Measurements from ENCODE around the gene CDS2. TPM values are rescaled to one million over a fixed set of nuclear protein-coding genes. Genes with fewer than 3 reads are reported as not detected.

CDS2 gene
- total and polyA plus RNA-seq, 2 of the 13 experiments (the other 11 are each of a cell fraction or from before 2014, with no cell fraction given) = 81.3 to 153 TPM

- TF ChIP-seq THAP7 (CRISPR knock-in tag; IDR thresholded peaks at IDR 0.05) (no peak), PPARG (CRISPR knock-in tag; conservative IDR thresholded peaks at IDR 0.05) (0 out of 2 replicates have a peak, but pooled peaks have one; percentile 49), TEAD3 (CRISPR knock-in tag; optimal IDR thresholded peaks at IDR 0.05; ENCODE audit: borderline replicate concordance) (peak; percentile 85), HOXD1 (CRISPR knock-in tag; IDR thresholded peaks at IDR 0.05) (no peak; the same call in 1 of the 2 replicates), BCLAF1 (IDR thresholded peaks at IDR 0.05) (no peak), EHMT2 (IDR thresholded peaks at IDR 0.05; ENCODE audit: borderline replicate concordance, low read depth, low read length) (peak; percentile 91), KDM5A (IDR thresholded peaks at IDR 0.05; ENCODE audit: borderline replicate concordance, low read length) (peak; percentile 28; the same call in 1 of the 2 replicates), ZNF768 (CRISPR knock-in tag; IDR thresholded peaks at IDR 0.05) (peak; percentile 59), BRCA1 (CRISPR knock-in tag; IDR thresholded peaks at IDR 0.05) (no peak), ZNF350 (CRISPR knock-in tag; IDR thresholded peaks at IDR 0.05; ENCODE audit: borderline replicate concordance, low read depth) (peak; percentile 91), PHF8 (CRISPR knock-in tag; IDR thresholded peaks at IDR 0.05) (peak; percentile 56), ZNF17 (CRISPR knock-in tag; IDR thresholded peaks at IDR 0.05) (no peak), SNAI1 (CRISPR knock-in tag; IDR thresholded peaks at IDR 0.05; ENCODE audit: borderline replicate concordance) (no peak), ZBTB33 (CRISPR knock-in tag; IDR thresholded peaks at IDR 0.05) (peak; percentile 46; the same call in 1 of the 2 replicates), CSRNP2 (CRISPR knock-in tag; conservative IDR thresholded peaks at IDR 0.05; ENCODE audit: low read depth) (no peak), ZNF75D (CRISPR knock-in tag; IDR thresholded peaks at IDR 0.05; ENCODE audit: borderline replicate concordance) (no peak), ZFP36L1 (CRISPR knock-in tag; IDR thresholded peaks at IDR 0.05) (0 out of 2 replicates have a peak, but pooled peaks have one; percentile 82), ZMYM4 (CRISPR knock-in tag; IDR thresholded peaks at IDR 0.05) (peak; percentile 73), CREB3 (CRISPR knock-in tag; IDR thresholded peaks at IDR 0.05) (no peak), NFYC (CRISPR knock-in tag; IDR thresholded peaks at IDR 0.05) (peak; percentile 37; the same call in 1 of the 2 replicates), JUND (CRISPR knock-in tag; IDR thresholded peaks at IDR 0.05) (peak; percentile 53; the same call in 1 of the 2 replicates)
Observed at GRCh38 chr20:5150226-5151076, 23.6 kb downstream of the CDS2 start (continued).

All from HepG2 (cell line).